Esophagus muscularis mucosa (tissue), 3 donors: ENCODE data around the gene TFPI.

Experiments
- POLR2A ChIP-seq: fragments of 450-650 bp; IDR thresholded peaks from one replicate; pipeline ENCODE4 v1.6.1; 2017; ENCODE audit warnings: antibody characterized with exemption, moderate library complexity, mild to moderate bottlenecking, low read depth
- POLR2AphosphoS5 ChIP-seq, 2 donors: sonication (generic); formaldehyde crosslinking; IDR thresholded peaks; one replicate each; pipeline ENCODE4 v1.6.1; 2017; ENCODE audit warnings: antibody characterized with exemption in 2 of 2
- TF ChIP-seq, protein P1 (sequence below), 3 experiments: fragments of 200-600 bp in 2 of 3; fragments of 450-650 bp in 1 of 3; sonication (generic) in 2 of 3; IDR thresholded peaks; one replicate each; pipeline ENCODE4 v1.5.1; 2017 to 2019; ENCODE audit warnings: antibody characterized with exemption in 3 of 3, mild to moderate bottlenecking in 2 of 3, moderate library complexity in 1 of 3

- no peak for TF ChIP-seq POLR2A
- TF ChIP-seq, protein P1, sequence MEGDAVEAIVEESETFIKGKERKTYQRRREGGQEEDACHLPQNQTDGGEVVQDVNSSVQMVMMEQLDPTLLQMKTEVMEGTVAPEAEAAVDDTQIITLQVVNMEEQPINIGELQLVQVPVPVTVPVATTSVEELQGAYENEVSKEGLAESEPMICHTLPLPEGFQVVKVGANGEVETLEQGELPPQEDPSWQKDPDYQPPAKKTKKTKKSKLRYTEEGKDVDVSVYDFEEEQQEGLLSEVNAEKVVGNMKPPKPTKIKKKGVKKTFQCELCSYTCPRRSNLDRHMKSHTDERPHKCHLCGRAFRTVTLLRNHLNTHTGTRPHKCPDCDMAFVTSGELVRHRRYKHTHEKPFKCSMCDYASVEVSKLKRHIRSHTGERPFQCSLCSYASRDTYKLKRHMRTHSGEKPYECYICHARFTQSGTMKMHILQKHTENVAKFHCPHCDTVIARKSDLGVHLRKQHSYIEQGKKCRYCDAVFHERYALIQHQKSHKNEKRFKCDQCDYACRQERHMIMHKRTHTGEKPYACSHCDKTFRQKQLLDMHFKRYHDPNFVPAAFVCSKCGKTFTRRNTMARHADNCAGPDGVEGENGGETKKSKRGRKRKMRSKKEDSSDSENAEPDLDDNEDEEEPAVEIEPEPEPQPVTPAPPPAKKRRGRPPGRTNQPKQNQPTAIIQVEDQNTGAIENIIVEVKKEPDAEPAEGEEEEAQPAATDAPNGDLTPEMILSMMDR (IDR thresholded peaks at IDR 0.05): no peak
- TF ChIP-seq POLR2AphosphoS5 (IDR thresholded peaks at IDR 0.05): no peak
Observed at GRCh38 chr2:187493877-187494568, 60.2 kb downstream of the TFPI start.
